ENCODE results near the gene ADD1. TPM values are rescaled to one million over a fixed set of nuclear protein-coding genes. Genes with fewer than 3 reads are reported as not detected.
A peak's percentile ranks its signal among the peaks of the same experiment; 100 is the strongest.

The ADD1 gene
- total and polyA plus RNA-seq, 2 donors = 224 to 277 TPM

DNA sequence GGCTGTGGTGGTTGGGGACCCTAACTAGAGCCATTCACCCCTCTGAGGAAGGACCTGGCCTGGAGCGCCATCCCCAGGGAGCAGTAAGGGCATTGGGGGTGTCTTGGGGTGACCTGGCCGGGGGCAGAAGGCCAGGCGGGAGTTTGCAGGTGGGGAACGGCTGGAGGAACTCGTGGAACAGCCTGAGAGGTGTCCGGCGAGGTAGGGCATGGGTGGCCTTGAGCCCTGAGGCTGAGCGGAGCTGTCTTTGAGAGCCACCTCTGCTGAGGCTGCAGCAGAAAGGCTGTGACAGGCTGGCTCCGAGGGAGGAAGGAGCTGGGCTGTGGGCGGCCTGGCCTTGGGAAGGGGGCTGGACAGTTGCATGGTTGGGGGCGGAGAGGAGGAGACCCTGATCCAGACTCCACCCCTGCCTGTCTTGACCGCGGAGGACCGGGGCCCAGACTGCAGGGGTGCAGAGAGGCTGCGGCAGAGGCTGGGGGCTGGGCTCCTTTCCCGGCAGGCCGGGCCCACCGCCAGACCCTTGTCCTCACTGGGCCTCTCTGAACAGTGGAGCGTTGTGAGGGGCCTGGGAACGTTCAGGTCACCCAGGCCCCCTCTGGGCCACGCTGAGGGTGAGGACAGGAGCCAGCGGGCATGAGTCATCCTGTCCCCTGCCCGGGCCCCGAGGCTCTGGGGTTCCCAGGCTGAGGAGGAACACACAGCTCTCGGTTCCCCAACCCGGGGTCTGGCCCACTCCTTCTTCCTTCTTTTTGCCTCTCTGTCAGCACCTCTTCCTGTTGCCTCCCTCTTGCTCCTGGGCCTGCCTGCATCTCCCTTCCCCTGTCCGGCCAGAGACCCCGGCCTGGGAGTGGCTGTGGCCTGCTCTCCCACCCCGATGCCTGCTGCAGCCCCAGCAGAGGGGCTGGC lies 42.7 kb upstream of the ADD1 start:
- Histone ChIP-seq H3K4me3 (ENCODE audit: low read depth, low read length) (no peak overlapping the region), H3K4me1 (ENCODE audit: insufficient read depth) (peaks cover 4% of the 10 kb centered on the region), H3K36me3 (ENCODE audit: insufficient read depth) (no peaks in the 10 kb centered on the region), H3K27ac (ENCODE audit: low read depth) (peak overlapping the region; percentile 55)
- DNase-seq (ENCODE audit: extremely low spot score) = peak; percentile 69
- 24% methylated on average over 29 of the region's 29 CpGs for WGBS

DNA sequence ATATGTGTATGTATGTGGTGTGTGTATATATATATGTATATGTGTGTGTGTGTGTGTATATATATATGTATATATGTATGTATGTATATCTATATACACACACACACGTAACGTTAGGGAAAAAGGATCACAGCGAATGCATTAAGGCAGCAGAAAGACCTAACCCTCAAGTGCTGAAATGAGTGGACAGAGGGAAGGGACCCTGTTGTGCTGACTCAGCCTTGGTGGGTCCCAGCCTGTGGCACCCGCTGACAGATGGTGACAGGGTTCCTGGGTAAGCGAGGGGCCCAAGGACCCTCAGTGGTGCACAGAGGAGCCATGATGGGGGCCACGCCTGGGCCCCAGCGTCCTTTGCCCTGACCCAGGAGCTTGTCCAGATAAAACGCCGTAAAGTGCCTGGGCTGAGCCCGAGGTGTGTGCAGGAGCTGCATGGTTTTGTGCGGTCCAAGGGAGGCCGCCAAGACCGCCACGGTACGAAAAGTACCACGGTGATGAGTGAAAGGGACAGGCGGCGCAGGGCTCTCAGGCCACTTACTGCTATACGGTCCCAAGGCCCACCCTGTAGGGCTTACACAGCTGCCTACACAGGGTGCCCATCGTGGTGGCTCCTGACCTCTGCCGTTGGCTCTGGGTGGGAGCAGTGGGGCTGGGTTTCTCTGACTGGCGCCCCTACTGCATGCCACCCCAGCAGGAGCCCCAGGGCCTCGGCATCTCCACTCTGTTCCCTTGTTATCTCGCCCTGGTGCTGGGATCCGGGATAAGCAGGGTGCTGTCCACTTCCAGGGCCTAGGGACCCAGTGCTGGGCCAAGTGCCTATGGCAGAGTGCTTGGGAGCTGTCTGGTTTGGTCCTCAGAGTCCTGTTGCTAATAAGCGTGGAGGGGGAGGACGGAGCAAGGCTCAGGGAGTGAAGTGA lies 40.8 kb upstream of the ADD1 start:
- WGBS = 93% methylated on average over 27 of the region's 27 CpGs
- no peak overlapping the region for H3K4me3 ChIP-seq (ENCODE audit: low read depth, low read length)
- H3K36me3 ChIP-seq (ENCODE audit: insufficient read depth) = no peaks in the 10 kb centered on the region
- DNase-seq (ENCODE audit: extremely low spot score) = no peak
- H3K4me1 ChIP-seq (ENCODE audit: insufficient read depth) = peaks cover 8% of the 10 kb centered on the region
- no peak overlapping the region for H3K27ac ChIP-seq (ENCODE audit: low read depth)

DNA sequence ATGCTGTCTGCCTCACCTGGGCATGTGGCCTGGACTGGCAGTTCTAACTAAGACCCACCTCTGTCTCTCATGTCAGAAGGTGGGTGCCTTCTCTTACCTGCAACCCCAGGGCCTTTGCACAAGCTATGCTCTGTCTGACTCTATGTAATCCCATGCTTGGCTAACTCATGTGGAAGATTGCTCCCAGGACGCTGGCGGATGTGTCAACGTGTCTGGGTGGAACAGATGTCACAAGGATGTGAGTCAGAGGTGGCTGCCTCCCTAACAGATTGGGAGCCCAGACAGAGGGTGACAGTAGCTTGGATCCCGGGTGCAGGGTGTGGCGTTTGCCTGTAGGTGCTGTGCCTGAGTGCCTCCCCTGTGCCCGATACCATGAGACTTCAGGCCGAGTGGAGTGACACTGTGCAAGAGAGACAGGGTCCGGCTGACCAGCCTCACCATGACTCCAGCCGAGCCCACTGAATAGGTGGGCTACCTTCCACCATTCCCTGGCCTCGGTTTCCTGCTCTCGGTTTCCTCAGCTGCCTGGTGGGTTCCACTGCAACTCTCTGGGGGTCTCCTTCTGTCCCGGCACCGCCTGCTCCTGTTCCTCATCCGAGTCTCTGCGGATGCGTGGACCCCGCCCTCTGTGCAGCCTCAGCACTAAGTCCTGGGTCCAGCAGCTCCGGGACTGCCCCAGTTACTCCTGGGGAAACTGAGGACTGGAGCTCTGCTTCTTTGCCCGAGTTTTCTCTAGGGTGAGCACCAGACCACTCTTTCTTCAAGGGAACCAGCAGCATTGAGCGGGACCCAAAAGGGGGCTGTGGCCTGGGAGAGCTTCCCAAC lies 39.8 kb upstream of the ADD1 start:
- Histone ChIP-seq H3K4me1 (ENCODE audit: insufficient read depth) (peaks cover 8% of the 10 kb centered on the region), H3K36me3 (ENCODE audit: insufficient read depth) (no peaks in the 10 kb centered on the region), H3K27ac (ENCODE audit: low read depth) (no peak overlapping the region), H3K4me3 (ENCODE audit: low read depth, low read length) (no peak overlapping the region)
- no peak for DNase-seq (ENCODE audit: extremely low spot score)
- 90% methylated on average over 20 of the region's 20 CpGs for WGBS

DNA sequence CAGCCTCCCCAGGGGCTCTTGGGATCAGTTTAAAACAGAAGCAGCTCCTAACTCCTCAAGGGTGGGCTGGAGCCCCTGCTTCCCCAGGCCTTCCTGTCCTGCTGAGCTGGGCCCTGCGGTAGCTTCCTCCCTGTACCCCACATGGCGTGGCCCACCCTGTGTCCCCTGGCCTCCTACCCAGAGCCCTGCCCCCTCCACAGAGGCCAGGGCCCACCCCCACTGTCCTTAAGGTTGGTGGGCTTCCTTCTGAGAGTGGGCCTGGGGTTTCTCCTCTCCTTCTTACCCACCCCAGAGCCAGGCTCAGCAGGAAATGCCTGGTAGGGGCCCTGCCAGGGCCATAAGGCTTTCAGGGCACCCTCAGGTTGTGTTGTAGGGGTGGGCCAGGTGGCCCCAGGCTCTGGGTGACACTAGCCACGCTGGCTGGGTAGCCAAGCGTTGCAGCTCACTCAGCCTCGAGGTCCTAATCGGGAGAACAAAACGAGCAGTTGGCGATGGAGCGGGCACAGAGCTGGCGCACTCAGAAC lies 39.1 kb upstream of the ADD1 start:
- Histone ChIP-seq H3K4me1 (ENCODE audit: insufficient read depth) (peaks cover 8% of the 10 kb centered on the region), H3K27ac (ENCODE audit: low read depth) (no peak overlapping the region), H3K4me3 (ENCODE audit: low read depth, low read length) (no peak overlapping the region), H3K36me3 (ENCODE audit: insufficient read depth) (no peaks in the 10 kb centered on the region)
- DNase-seq (ENCODE audit: extremely low spot score) = no peak
- 95% methylated on average over 10 of the region's 10 CpGs for WGBS

DNA sequence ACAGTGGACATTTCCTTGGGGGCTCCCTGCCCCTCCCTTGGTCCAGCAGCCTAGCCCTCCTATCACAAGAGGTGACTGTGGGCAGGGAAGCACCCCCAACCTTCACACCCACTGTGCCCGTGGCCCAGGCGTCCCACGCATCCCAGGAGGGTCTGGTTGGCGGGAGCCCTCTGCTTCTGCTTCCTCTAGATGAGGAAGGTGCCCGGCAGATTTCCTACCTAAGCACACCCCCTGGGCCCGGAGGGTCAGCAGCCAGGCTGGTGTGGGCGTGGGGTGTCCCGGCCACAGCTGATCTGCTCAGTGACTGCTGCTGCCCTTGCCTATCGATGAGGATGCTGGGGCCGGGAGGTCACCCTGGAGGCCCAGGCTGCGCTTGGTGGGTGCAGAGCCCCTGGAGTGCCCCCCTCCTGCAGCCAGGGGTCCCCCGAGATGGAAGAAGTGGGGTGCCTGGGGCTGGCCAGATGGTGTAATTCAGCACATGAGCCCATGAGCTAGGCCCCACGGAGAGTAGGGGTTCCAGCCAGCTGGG lies 38.6 kb upstream of the ADD1 start:
- Histone ChIP-seq H3K4me1 (ENCODE audit: insufficient read depth) (peaks cover 8% of the 10 kb centered on the region), H3K36me3 (ENCODE audit: insufficient read depth) (no peaks in the 10 kb centered on the region), H3K4me3 (ENCODE audit: low read depth, low read length) (no peak overlapping the region), H3K27ac (ENCODE audit: low read depth) (no peak overlapping the region)
- WGBS = 88% methylated on average over 13 of the region's 13 CpGs
- DNase-seq (ENCODE audit: extremely low spot score) = no peak

DNA sequence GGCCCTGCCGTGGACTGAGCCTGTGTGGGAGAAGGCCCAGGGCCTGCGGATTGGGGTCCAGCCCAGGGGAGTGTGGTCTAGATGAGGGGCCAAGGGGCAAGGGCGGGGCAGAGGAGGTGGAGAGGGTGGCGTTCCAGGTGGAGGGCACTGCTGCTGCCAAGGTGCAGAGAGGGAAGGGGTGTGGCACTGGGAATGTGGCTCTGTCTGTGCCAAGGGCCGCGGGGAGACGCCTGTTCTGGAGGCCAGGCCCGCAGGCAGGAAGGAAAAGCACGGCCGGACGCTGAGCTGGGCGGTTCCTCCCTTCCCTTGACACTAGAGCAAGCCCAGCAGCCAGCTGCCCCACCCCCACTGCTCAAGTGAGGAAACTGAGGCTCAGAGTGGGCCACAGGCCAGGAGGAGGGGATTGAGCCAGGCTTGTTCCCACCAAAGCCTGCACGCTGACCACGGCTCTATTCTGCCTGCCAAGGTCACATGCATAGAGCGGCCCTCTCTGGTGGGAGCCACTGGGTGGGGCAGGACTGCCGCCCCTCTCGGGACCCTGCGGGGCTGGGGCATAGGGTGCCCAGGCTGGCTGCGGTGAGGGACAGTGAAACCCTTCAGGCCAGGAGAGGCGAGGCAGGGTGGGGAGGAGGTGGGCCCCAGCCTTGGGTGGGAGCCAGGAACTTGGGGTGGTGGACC lies 37.8 kb upstream of the ADD1 start:
- DNase-seq (ENCODE audit: extremely low spot score) = no peak
- Histone ChIP-seq H3K4me1 (ENCODE audit: insufficient read depth) (peaks cover 8% of the 10 kb centered on the region), H3K27ac (ENCODE audit: low read depth) (peak overlapping the region; percentile 64), H3K4me3 (ENCODE audit: low read depth, low read length) (no peak overlapping the region), H3K36me3 (ENCODE audit: insufficient read depth) (no peaks in the 10 kb centered on the region)
- 54% methylated on average over 20 of the region's 20 CpGs for WGBS

DNA sequence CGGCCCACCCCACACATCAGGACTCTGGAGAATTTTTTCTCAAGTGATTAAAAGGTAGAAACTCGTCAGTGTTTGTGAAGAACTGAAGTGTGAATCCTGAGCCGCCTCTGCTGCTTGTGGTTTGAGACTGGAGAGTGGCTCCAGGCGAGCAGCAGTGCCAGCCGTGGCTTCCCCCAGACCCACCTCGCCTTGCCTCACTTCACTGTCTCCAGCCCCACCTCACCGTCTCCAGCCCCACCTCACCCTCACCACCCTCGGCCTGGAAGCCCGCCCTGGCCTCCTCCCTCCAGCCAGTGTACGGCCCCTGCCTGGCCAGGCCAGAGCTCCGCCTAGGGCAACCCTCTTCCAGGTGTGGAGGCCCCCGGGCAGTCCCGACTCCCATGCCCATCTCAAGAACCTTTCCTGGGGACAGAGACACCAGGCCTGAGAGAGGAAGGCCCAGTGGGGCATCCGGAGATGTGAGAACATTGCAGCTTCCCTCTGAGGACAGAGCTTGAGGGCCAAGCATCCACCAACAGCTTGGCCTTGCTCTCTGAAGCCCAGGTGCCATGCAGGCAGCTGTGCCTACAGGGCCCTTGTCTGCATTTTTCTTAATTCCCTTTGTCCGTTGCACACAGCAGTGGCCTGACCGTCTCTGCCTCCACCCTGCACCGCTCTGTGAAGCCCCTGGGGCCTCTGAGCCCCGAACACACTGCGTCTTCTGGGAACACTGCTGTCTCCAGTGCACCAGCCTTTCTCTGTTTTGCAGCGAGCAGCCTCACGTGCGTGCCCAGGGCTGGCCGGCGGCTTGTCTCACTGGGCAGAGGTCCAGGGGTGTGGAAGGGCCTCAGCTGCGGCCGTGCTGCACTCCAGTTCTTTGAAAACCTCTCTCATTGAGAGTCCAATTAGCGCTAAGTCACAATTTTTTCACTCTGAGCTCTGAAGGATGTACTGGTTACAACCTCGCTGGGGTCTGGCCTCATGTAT lies 37.0 kb upstream of the ADD1 start:
- WGBS = 42% methylated on average over 28 of the region's 28 CpGs
- no peak overlapping the region for H3K27ac ChIP-seq (ENCODE audit: low read depth)
- DNase-seq (ENCODE audit: extremely low spot score) = no peak
- no peak overlapping the region for H3K4me3 ChIP-seq (ENCODE audit: low read depth, low read length)
- no peaks in the 10 kb centered on the region for H3K36me3 ChIP-seq (ENCODE audit: insufficient read depth)
- peaks cover 8% of the 10 kb centered on the region for H3K4me1 ChIP-seq (ENCODE audit: insufficient read depth)

DNA sequence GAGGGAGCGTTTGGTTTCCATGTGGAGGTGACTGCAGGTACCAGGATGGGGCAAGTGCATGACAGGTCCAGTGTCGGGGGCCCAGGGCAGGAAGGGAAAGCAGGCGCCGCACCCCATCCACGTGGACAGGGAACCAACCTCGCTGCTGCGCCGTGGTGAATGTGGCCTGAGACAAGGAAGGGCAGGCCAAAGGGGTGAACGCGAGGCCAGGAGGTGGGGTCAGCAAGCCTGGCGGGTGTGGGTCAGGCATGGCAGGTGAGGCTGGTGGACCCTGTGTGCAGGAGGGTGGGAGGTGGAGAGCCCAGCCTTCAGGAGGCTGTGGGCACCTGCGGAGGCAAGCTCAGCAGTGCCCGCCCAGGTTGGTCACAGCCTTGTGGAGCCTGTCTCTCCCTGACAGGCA lies 36.1 kb upstream of the ADD1 start:
- Histone ChIP-seq H3K4me1 (ENCODE audit: insufficient read depth) (peaks cover 8% of the 10 kb centered on the region), H3K36me3 (ENCODE audit: insufficient read depth) (no peaks in the 10 kb centered on the region), H3K4me3 (ENCODE audit: low read depth, low read length) (no peak overlapping the region), H3K27ac (ENCODE audit: low read depth) (no peak overlapping the region)
- no peak for DNase-seq (ENCODE audit: extremely low spot score)
- 96% methylated on average over 13 of the region's 13 CpGs for WGBS

DNA sequence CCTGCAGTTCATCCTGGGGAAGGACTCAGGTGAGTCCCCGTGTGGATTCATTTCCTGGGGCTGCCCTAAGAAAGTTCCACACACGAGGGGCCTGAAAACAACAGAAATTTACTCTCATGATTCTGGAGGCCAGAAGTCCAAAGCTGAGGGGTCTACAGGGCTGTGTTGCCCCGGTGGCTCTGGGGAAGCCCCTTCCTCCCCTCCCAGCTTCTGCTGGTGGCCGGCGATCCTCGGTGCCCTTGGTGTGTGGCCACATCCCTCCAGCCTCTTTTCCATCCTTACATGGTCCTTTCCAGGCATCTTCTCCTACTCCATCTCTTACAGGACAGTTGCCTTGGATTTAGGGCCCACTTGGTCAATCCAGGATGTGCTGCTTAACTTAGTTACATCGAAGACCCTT lies 35.6 kb upstream of the ADD1 start:
- no peak for DNase-seq (ENCODE audit: extremely low spot score)
- H3K4me1 ChIP-seq (ENCODE audit: insufficient read depth) = peaks cover 8% of the 10 kb centered on the region

DNA sequence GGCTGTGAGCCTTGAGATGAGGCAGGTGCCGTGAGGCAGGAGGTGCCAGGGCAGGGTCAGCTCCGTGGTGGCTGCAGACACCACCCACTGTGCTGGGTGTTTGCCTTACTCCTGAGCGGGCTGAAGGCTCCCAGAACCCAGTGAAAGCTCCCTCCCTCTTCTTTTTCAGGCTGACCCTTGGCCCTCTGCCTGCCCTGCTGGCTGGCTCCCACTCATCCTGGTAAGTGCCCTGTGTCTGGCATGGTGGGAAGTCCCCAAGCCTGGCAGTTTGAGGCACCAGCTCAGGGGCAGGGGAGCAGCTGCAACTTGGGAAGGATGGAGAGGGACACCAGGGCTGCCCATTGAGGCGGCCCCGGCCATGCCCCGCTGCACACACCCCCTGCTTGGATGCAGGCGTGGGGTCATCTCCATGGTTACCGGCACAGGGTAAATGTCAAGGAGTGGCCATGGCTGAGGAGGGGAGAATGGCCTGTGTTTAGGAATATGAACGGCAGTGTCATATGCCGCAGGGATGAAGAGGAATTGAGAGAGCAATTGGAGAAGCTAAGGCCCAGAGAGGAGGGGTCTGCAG lies 33.9 kb upstream of the ADD1 start:
- DNase-seq (ENCODE audit: extremely low spot score) = no peak
- no peaks in the 10 kb centered on the region for H3K36me3 ChIP-seq (ENCODE audit: insufficient read depth)
- H3K27ac ChIP-seq (ENCODE audit: low read depth) = no peak overlapping the region
- H3K4me1 ChIP-seq (ENCODE audit: insufficient read depth) = peaks cover 8% of the 10 kb centered on the region
- 78% methylated on average over 10 of the region's 10 CpGs for WGBS
- H3K4me3 ChIP-seq (ENCODE audit: low read depth, low read length) = no peak overlapping the region

More for the DNA sequence above, 35.6 kb upstream of the ADD1 start:
- WGBS = 94% methylated on average over 7 of the region's 7 CpGs
- H3K36me3 ChIP-seq (ENCODE audit: insufficient read depth) = no peaks in the 10 kb centered on the region
- H3K4me3 ChIP-seq (ENCODE audit: low read depth, low read length) = no peak overlapping the region
- no peak overlapping the region for H3K27ac ChIP-seq (ENCODE audit: low read depth)

DNA sequence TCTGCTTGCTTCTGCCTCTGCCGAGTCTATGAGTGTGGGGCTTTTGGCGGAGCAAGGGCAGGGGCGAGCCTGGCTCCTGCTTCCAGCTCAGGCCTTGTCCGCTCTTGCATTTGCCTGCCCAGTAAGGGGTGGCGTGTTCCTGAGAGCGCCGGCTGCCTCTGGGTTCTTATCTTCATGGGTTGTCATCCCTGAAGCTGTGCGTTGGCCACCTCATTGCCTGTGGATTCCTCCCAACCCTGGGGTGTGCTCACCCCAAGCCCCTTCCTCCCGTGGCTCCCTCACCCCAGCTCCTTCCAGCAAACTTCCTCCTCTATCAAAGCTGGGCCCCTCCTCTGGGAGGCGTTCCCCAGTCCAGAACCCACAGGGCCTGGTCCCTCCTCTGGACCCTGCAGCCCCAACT lies 33.3 kb upstream of the ADD1 start:
- Histone ChIP-seq H3K27ac (ENCODE audit: low read depth) (no peak overlapping the region), H3K36me3 (ENCODE audit: insufficient read depth) (no peaks in the 10 kb centered on the region), H3K4me3 (ENCODE audit: low read depth, low read length) (no peak overlapping the region), H3K4me1 (ENCODE audit: insufficient read depth) (peaks cover 5% of the 10 kb centered on the region)
- no peak for DNase-seq (ENCODE audit: extremely low spot score)
- WGBS = 82% methylated on average over 10 of the region's 10 CpGs
